ENCODE data around the gene ZDHHC16.

The ZDHHC16 gene

DNA sequence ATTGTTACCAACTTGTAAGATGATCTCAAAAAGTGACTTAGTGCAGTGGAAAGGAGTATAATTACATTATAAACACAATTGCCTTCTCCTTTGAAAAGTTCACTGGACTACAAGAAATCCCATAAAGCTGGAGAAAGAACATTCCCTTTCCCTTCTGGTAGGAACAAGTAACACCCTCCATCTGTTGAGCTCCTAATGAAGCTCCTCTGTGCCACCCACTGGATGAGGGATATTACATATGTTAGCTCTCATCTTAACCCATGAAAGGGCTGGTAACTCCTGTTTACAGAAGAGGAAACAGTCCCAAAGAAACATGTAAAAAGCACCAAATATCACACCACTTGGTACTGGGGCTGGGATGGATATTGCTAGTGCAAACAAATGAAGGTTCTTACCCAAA, 11.9 kb upstream of the ZDHHC16 start:
- Histone ChIP-seq H3K36me3 (ENCODE audit: control insufficient read depth in 5 of 5, insufficient read depth in 5 of 5, low read length in 5 of 5) (peaks cover 13 to 79% (median 63%) of the 10 kb centered on the region in 5 donors), H3K4me1 (ENCODE audit: control insufficient read depth in 5 of 5, insufficient read depth in 5 of 5, low read length in 5 of 5) (no peaks in the 10 kb centered on the region), H3K4me3 (ENCODE audit: low read depth in 1 of 5, low read length in 5 of 5) (no peak overlapping the region), H3K27me3 (ENCODE audit: control insufficient read depth in 5 of 5, insufficient read depth in 4 of 5, low read length in 5 of 5) (no peaks in the 10 kb centered on the region), H3K9ac (ENCODE audit: low read length in 5 of 5) (no peak overlapping the region), H3K27ac (ENCODE audit: low read depth, low read length) (no peak overlapping the region), H3K9me3 (ENCODE audit: control insufficient read depth in 5 of 5, low read length in 5 of 5) (no peaks in the 10 kb centered on the region)

DNA sequence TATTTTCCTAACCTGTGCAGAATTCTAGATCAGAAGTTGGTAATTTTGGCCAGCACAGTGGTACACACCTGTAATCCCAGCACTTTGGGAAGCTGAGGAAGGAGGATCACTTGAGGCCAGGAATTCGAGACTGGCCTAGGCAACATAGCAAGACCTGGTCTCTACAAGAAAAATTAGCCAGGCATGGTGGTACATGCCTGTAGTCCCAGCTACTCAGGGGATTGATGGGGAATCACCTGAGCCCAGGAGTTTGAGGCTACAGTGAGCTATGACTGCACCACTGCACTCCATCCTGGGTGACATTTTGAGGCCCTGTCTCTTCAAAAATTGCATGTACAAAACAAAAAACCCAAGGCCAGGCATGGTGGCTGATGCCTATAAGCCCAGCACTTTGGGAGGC, 11.4 kb upstream of the ZDHHC16 start:
- no peak overlapping the region for H3K27ac ChIP-seq (ENCODE audit: low read depth, low read length)

DNA sequence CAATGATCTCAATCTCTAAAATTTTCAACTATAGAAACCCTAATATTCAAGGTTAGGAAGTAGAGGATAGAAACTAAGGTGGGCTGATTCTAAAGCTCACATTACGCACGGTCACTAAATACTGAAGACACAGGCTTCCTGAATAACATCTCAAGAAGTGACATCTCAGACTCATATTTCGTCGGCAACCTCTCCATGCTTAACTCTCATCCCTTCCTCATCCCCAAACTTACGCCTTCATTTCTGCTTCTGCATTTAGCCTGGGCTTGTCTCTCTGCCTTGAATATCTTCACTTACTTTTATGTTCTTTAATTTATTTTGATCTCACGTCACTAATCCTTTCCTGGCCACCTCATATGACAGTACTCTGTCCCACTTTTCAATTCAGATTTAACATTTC, 10.8 kb upstream of the ZDHHC16 start:
- H3K9me3 ChIP-seq (ENCODE audit: control insufficient read depth in 5 of 5, low read length in 5 of 5), result no peaks in the 10 kb centered on the region
- H3K4me3 ChIP-seq (ENCODE audit: low read depth in 1 of 5, low read length in 5 of 5), result no peak overlapping the region

More for the DNA sequence above, 11.4 kb upstream of the ZDHHC16 start:
- Histone ChIP-seq H3K36me3 (ENCODE audit: control insufficient read depth in 5 of 5, insufficient read depth in 5 of 5, low read length in 5 of 5) (peaks cover 13 to 81% (median 67%) of the 10 kb centered on the region in 5 donors), H3K4me1 (ENCODE audit: control insufficient read depth in 5 of 5, insufficient read depth in 5 of 5, low read length in 5 of 5) (no peaks in the 10 kb centered on the region), H3K27me3 (ENCODE audit: control insufficient read depth in 5 of 5, insufficient read depth in 4 of 5, low read length in 5 of 5) (no peaks in the 10 kb centered on the region), H3K4me3 (ENCODE audit: low read depth in 1 of 5, low read length in 5 of 5) (no peak overlapping the region), H3K9ac (ENCODE audit: low read length in 5 of 5) (no peak overlapping the region), H3K9me3 (ENCODE audit: control insufficient read depth in 5 of 5, low read length in 5 of 5) (no peaks in the 10 kb centered on the region)

DNA sequence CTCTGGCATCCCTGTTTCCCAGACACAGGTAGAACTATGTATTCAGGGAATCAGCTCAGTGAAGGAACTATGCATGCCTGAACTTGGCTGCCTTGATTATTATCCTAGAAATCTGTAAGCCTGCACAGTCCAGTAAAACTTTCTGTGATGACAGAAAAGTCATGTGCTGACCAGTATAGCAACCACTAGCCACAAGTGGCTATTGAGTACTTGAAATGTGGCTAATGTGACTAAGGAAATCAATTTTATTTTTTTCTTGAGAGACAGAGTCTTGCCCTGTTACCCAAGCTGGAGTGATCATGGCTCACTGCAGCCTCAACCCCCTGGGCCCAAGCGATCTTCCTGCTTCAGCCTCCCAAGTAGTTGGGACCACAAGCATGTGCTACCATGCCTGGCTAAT, 3.7 kb upstream of the ZDHHC16 start:
- H3K4me1 ChIP-seq (ENCODE audit: control insufficient read depth in 5 of 5, insufficient read depth in 5 of 5, low read length in 5 of 5), result peaks cover 2 to 26% (median 24%) of the 10 kb centered on the region in 5 donors
- peaks cover 0 to 37% (median 25%) of the 10 kb centered on the region in 5 donors for H3K36me3 ChIP-seq (ENCODE audit: control insufficient read depth in 5 of 5, insufficient read depth in 5 of 5, low read length in 5 of 5)
- no peak overlapping the region for H3K27ac ChIP-seq (ENCODE audit: low read depth, low read length)
- no peak overlapping the region for H3K4me3 ChIP-seq (ENCODE audit: low read depth in 1 of 5, low read length in 5 of 5)
- no peaks in the 10 kb centered on the region for H3K27me3 ChIP-seq (ENCODE audit: control insufficient read depth in 5 of 5, insufficient read depth in 4 of 5, low read length in 5 of 5)
- no peak overlapping the region for H3K9ac ChIP-seq (ENCODE audit: low read length in 5 of 5)
- no peaks in the 10 kb centered on the region for H3K9me3 ChIP-seq (ENCODE audit: control insufficient read depth in 5 of 5, low read length in 5 of 5)

More for the DNA sequence above, 10.8 kb upstream of the ZDHHC16 start:
- peaks cover 13 to 83% (median 69%) of the 10 kb centered on the region in 5 donors for H3K36me3 ChIP-seq (ENCODE audit: control insufficient read depth in 5 of 5, insufficient read depth in 5 of 5, low read length in 5 of 5)
- no peaks in the 10 kb centered on the region for H3K27me3 ChIP-seq (ENCODE audit: control insufficient read depth in 5 of 5, insufficient read depth in 4 of 5, low read length in 5 of 5)
- no peak overlapping the region for H3K27ac ChIP-seq (ENCODE audit: low read depth, low read length)
- H3K4me1 ChIP-seq (ENCODE audit: control insufficient read depth in 5 of 5, insufficient read depth in 5 of 5, low read length in 5 of 5), result no peaks in the 10 kb centered on the region
- no peak overlapping the region for H3K9ac ChIP-seq (ENCODE audit: low read length in 5 of 5)

DNA sequence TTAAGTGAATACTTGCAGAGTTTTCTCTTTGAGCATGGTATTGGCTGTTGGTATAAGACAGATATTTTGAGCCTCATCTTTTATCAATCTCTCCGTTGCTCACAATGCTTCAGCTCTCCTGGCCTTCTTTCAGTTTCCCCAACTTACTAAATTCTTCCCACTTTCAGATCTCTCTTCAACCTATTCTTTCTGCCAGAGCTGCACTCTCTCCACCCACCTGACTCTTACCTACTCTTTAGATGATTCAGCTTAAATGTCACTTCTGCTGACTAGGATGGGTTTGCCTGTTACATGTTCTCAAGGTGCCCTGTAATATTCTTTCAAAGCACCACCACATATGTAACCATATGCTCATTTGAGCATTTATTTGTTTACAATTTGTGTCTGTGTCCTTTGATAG, 1.8 kb upstream of the ZDHHC16 start:
- no peaks in the 10 kb centered on the region for H3K9me3 ChIP-seq (ENCODE audit: control insufficient read depth in 5 of 5, low read length in 5 of 5)
- H3K27me3 ChIP-seq (ENCODE audit: control insufficient read depth in 5 of 5, insufficient read depth in 4 of 5, low read length in 5 of 5), result no peaks in the 10 kb centered on the region
- no peak overlapping the region for H3K27ac ChIP-seq (ENCODE audit: low read depth, low read length)
- H3K9ac ChIP-seq (ENCODE audit: low read length in 5 of 5), result no peak overlapping the region
- H3K4me1 ChIP-seq (ENCODE audit: control insufficient read depth in 5 of 5, insufficient read depth in 5 of 5, low read length in 5 of 5), result peaks cover 3 to 32% (median 27%) of the 10 kb centered on the region in 5 donors
- peaks cover 0 to 18% (median 11%) of the 10 kb centered on the region in 5 donors for H3K36me3 ChIP-seq (ENCODE audit: control insufficient read depth in 5 of 5, insufficient read depth in 5 of 5, low read length in 5 of 5)
- no peak overlapping the region for H3K4me3 ChIP-seq (ENCODE audit: low read depth in 1 of 5, low read length in 5 of 5)

DNA sequence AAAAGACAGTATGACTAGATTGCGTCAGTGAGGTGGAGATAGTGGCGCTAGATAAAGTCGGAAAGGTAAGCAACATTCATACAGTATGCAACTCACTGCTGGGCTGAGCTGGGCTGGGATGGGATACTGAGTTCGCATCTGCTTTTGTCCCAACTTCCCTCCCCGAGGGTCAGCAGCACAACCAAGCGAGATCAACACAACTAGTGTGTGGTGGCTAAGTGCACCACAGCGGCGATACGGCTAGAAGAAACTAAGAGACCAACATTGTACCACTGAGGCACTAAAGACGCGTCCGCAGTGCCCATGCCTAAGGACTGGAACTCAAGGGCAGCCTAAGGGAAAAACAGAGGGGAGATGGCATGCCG, 636 bp upstream of the ZDHHC16 start:
- Histone ChIP-seq H3K36me3 (ENCODE audit: control insufficient read depth in 5 of 5, insufficient read depth in 5 of 5, low read length in 5 of 5) (peaks cover 0 to 15% (median 8%) of the 10 kb centered on the region in 5 donors), H3K27ac (ENCODE audit: low read depth, low read length) (peak overlapping the region; percentile 62), H3K9me3 (ENCODE audit: control insufficient read depth in 5 of 5, low read length in 5 of 5) (no peaks in the 10 kb centered on the region), H3K4me1 (ENCODE audit: control insufficient read depth in 5 of 5, insufficient read depth in 5 of 5, low read length in 5 of 5) (peaks cover 3 to 32% (median 27%) of the 10 kb centered on the region in 5 donors), H3K9ac (ENCODE audit: low read length in 5 of 5) (peak overlapping the region in 4 of 5 donors; percentile 62 to 80 (median 72)), H3K4me3 (ENCODE audit: low read depth in 1 of 5, low read length in 5 of 5) (peak overlapping the region; percentile 93 to 99 (median 97)), H3K27me3 (ENCODE audit: control insufficient read depth in 5 of 5, insufficient read depth in 4 of 5, low read length in 5 of 5) (no peaks in the 10 kb centered on the region)

DNA sequence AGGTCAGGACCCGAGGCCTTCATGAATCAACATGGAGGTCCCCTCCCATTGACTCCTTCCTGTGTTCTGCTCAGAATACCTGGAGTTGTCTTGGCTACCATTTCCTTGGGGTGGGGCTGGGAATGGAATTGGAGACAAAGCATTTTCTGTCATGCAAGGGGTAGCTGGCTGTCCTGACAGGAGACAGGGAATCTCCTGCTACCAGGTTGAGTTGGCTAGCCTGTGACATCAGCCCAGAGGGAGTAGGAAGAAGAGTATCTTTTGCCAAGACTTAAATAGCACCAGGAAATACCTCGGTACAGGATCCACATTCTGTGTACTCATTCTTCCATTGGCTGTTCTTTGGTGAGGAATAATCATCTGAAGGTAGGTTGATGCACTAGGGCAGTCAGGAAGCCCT, 4.9 kb downstream of the ZDHHC16 start:
- no peaks in the 10 kb centered on the region for H3K27me3 ChIP-seq (ENCODE audit: control insufficient read depth in 5 of 5, insufficient read depth in 4 of 5, low read length in 5 of 5)
- no peak overlapping the region for H3K9ac ChIP-seq (ENCODE audit: low read length in 5 of 5)
- no peak overlapping the region for H3K4me3 ChIP-seq (ENCODE audit: low read depth in 1 of 5, low read length in 5 of 5)
- no peaks in the 10 kb centered on the region for H3K9me3 ChIP-seq (ENCODE audit: control insufficient read depth in 5 of 5, low read length in 5 of 5)
- H3K27ac ChIP-seq (ENCODE audit: low read depth, low read length), result no peak overlapping the region
- H3K4me1 ChIP-seq (ENCODE audit: control insufficient read depth in 5 of 5, insufficient read depth in 5 of 5, low read length in 5 of 5), result peaks cover 6 to 43% (median 40%) of the 10 kb centered on the region in 5 donors
- H3K36me3 ChIP-seq (ENCODE audit: control insufficient read depth in 5 of 5, insufficient read depth in 5 of 5, low read length in 5 of 5), result peaks cover 0 to 34% (median 17%) of the 10 kb centered on the region in 5 donors

DNA sequence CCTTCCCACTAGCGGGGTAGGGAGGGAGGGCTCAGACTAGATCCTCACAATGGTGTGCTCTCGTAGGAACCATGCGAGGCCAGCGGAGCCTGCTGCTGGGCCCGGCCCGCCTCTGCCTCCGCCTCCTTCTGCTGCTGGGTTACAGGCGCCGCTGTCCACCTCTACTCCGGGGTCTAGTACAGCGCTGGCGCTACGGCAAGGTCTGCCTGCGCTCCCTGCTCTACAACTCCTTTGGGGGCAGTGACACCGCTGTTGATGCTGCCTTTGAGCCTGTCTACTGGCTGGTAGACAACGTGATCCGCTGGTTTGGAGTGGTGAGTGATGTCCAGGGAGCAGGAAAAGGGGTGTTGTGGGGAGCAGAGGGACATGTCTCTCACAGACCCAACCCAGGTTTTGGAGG, 5.6 kb downstream of the ZDHHC16 start:
- H3K4me1 ChIP-seq (ENCODE audit: control insufficient read depth in 5 of 5, insufficient read depth in 5 of 5, low read length in 5 of 5), result peaks cover 6 to 38% (median 35%) of the 10 kb centered on the region in 5 donors
- H3K27ac ChIP-seq (ENCODE audit: low read depth, low read length), result no peak overlapping the region
- no peak overlapping the region for H3K4me3 ChIP-seq (ENCODE audit: low read depth in 1 of 5, low read length in 5 of 5)
- H3K9me3 ChIP-seq (ENCODE audit: control insufficient read depth in 5 of 5, low read length in 5 of 5), result no peaks in the 10 kb centered on the region
- H3K9ac ChIP-seq (ENCODE audit: low read length in 5 of 5), result no peak overlapping the region
- H3K27me3 ChIP-seq (ENCODE audit: control insufficient read depth in 5 of 5, insufficient read depth in 4 of 5, low read length in 5 of 5), result no peaks in the 10 kb centered on the region
- H3K36me3 ChIP-seq (ENCODE audit: control insufficient read depth in 5 of 5, insufficient read depth in 5 of 5, low read length in 5 of 5), result peaks cover 0 to 41% (median 24%) of the 10 kb centered on the region in 5 donors

DNA sequence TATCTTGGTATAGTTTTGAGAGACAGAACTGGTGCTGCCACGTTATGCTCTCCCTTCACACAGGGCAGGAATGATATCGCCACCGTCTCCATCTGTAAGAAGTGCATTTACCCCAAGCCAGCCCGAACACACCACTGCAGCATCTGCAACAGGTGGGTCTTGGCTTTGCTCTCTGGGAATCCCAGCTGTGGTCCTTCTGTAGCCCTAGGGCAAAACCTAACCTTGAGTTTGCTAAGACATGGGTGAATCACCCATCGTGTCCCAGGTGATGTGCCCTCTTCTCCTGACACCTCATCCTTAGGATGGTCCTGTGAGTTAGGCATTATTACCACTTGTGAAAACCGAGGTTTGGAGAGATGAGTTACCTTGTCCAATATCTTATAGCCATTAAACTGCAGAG, 6.4 kb downstream of the ZDHHC16 start:
- peaks cover 0 to 49% (median 32%) of the 10 kb centered on the region in 5 donors for H3K36me3 ChIP-seq (ENCODE audit: control insufficient read depth in 5 of 5, insufficient read depth in 5 of 5, low read length in 5 of 5)
- no peak overlapping the region for H3K4me3 ChIP-seq (ENCODE audit: low read depth in 1 of 5, low read length in 5 of 5)
- no peaks in the 10 kb centered on the region for H3K27me3 ChIP-seq (ENCODE audit: control insufficient read depth in 5 of 5, insufficient read depth in 4 of 5, low read length in 5 of 5)
- no peak overlapping the region for H3K27ac ChIP-seq (ENCODE audit: low read depth, low read length)
- no peak overlapping the region for H3K9ac ChIP-seq (ENCODE audit: low read length in 5 of 5)
- H3K4me1 ChIP-seq (ENCODE audit: control insufficient read depth in 5 of 5, insufficient read depth in 5 of 5, low read length in 5 of 5), result peaks cover 6 to 30% (median 27%) of the 10 kb centered on the region in 5 donors
- no peaks in the 10 kb centered on the region for H3K9me3 ChIP-seq (ENCODE audit: control insufficient read depth in 5 of 5, low read length in 5 of 5)

DNA sequence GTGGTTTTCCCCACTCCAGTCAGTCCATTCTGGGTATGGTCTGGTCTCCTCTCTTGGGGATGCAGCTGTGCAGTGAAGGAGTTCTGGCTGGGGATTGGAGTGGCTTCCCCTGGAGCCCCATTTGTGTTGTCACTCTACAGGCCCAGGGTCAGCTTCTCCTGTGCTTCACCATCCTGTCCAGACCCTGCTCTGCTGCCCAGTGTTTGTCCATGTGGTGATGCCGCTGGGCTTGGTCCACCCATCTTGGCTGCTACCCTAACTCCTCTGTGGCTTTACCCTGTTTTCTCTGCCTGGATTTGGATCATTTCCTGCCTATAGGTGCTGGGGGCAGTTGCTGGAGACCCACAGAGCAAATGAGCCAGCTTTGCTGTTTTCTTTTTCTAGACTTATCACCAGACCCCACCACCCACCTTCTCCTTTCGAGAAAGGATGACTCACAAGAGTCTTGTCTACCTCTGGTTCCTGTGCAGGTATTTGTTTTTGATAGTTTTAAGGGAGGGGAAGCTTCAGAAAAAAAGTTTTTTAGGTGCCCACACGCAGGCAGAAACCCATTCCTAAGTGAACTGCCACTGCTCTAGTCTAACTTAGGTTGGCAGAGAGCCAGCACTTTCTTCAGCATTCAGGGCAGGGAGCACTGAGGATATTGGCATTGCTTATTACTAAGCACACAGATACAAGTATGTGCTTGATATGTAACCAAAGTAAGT, 8.5 kb downstream of the ZDHHC16 start:
- Histone ChIP-seq H3K4me1 (ENCODE audit: control insufficient read depth in 5 of 5, insufficient read depth in 5 of 5, low read length in 5 of 5) (peaks cover 4 to 26% (median 22%) of the 10 kb centered on the region in 5 donors), H3K27me3 (ENCODE audit: control insufficient read depth in 5 of 5, insufficient read depth in 4 of 5, low read length in 5 of 5) (no peaks in the 10 kb centered on the region), H3K9me3 (ENCODE audit: control insufficient read depth in 5 of 5, low read length in 5 of 5) (no peaks in the 10 kb centered on the region), H3K9ac (ENCODE audit: low read length in 5 of 5) (peak overlapping the region in 2 of 5 donors; percentile 29 to 44), H3K27ac (ENCODE audit: low read depth, low read length) (peak overlapping the region; percentile 42), H3K4me3 (ENCODE audit: low read depth in 1 of 5, low read length in 5 of 5) (no peak overlapping the region), H3K36me3 (ENCODE audit: control insufficient read depth in 5 of 5, insufficient read depth in 5 of 5, low read length in 5 of 5) (peaks cover 0 to 69% (median 51%) of the 10 kb centered on the region in 5 donors)

Measured in subcutaneous abdominal adipose tissue (tissue), 5 donors.